ENCODE data around the gene ZBTB3.

DNA sequence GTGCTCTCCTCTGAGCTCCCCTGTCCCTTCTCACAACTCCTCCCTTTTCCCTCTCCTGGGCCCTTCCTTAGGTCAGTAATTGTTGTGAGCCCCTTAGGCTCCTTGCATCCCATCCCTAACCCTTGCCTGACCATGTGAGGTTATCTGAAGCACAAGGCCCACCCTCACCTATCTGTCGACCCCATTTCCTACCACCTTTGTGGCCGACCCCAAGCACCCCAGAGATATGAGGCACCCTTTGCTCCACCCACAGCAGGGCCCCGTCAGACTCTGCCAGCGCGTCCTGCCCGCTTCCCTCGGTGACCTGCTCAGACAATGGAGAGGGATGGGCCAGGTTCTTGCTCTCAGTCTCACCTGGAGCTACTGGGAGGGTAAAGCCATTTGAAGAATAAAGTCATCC is 45.2 kb downstream of the ZBTB3 start:
- TF ChIP-seq CTCF (IDR thresholded peaks at IDR 0.05; ENCODE audit: insufficient read depth, low read depth, low read length): no peak
- TF ChIP-seq EZH2 (IDR thresholded peaks at IDR 0.05; ENCODE audit: insufficient read depth, low read length): no peak
